Stimulated activated CD4-positive, alpha-beta T cell treated with anti-CD3 and anti-CD28 coated beads, Interleukin-1b, Interleukin-23, amount 100 ng/mL, for 1 hour (primary cell): ENCODE data around the gene GGA1.
"Not testable (repeated sequence)": the region's sequence is repeated elsewhere in the genome, so short reads cannot be mapped to it uniquely, and the experiment has no call there.

Experiments
- DNase-seq, 2 donors: peaks; one replicate each; pipeline ENCODE4 v3.0.0-alpha.2; 2020; ENCODE audit warnings: low read depth in 2 of 2

GGA1 gene

GRCh38 chr22:37650463-37651136 lies 42.0 kb downstream of the GGA1 start:
- DNase-seq: no peak

GRCh38 chr22:37654563-37655251 lies 46.1 kb downstream of the GGA1 start:
- DNase-seq: no peak

- DNase-seq: no peak
Observed at GRCh38 chr22:37655252-37655563, 46.6 kb downstream of the GGA1 start.

GRCh38 chr22:37656583-37656982 lies 47.9 kb downstream of the GGA1 start:
- DNase-seq: not testable (repeated sequence)

- DNase-seq: no peak
Observed at GRCh38 chr22:37657590-37658132, 49.0 kb downstream of the GGA1 start.

- peak; percentile 96 to 97 for DNase-seq
Observed at GRCh38 chr22:37658133-37659065, 49.8 kb downstream of the GGA1 start, which contains the start of gene PDXP. Gene PDXP (plus strand): TSS chr22:37658723. CDS start chr22:37658783, 60 bp downstream.

- no peak for DNase-seq
Observed at GRCh38 chr22:37659066-37659896, 50.6 kb downstream of the GGA1 start.

- no peak for DNase-seq
Observed at GRCh38 chr22:37659897-37660708, 51.5 kb downstream of the GGA1 start.

- no peak for DNase-seq
Observed at GRCh38 chr22:37660709-37661045, 52.0 kb downstream of the GGA1 start.

- no peak for DNase-seq
Observed at GRCh38 chr22:37661160-37661924, 52.7 kb downstream of the GGA1 start.

- DNase-seq: no peak
Observed at GRCh38 chr22:37662039-37662438, 53.4 kb downstream of the GGA1 start.

- DNase-seq: no peak
Observed at GRCh38 chr22:37663521-37664140, 55.0 kb downstream of the GGA1 start.

- no peak for DNase-seq
Observed at GRCh38 chr22:37664249-37665101, 55.8 kb downstream of the GGA1 start.

GRCh38 chr22:37665487-37665886 lies 56.9 kb downstream of the GGA1 start:
- no peak for DNase-seq

GRCh38 chr22:37669586-37669985 lies 61.0 kb downstream of the GGA1 start:
- DNase-seq: no peak

- DNase-seq: no peak
Observed at GRCh38 chr22:37672206-37672919, 63.7 kb downstream of the GGA1 start.

GRCh38 chr22:37672920-37673455 lies 64.4 kb downstream of the GGA1 start:
- no peak for DNase-seq
